Thymus (tissue), 11 donors: ENCODE data around the gene GNG12. TPM values are rescaled to one million over a fixed set of nuclear protein-coding genes. Genes with fewer than 3 reads are reported as not detected.

Experiments
- DNase-seq, 9 donors: peaks; one replicate each; pipeline ENCODE4 v3.0.0-alpha.2; 2013; ENCODE audit warnings: low spot score in 9 of 9, low read depth in 6 of 9, missing footprints in 1 of 9
- H3K27ac ChIP-seq, 2 donors: one replicate each; pipeline ENCODE4 v1.5.1; 2013; ENCODE audit warnings: control low read depth in 1 of 2, low read depth in 1 of 2, low read length in 1 of 2, mild to moderate bottlenecking in 1 of 2, moderate library complexity in 1 of 2
- H3K27me3 ChIP-seq, 2 donors: one replicate each; pipeline ENCODE4 v1.5.1; 2013; ENCODE audit warnings: low read length in 1 of 2; ENCODE audit not compliant: control insufficient read depth in 2 of 2, insufficient read depth in 1 of 2
- H3K36me3 ChIP-seq, 2 donors: one replicate each; pipeline ENCODE4 v1.5.1; 2013; ENCODE audit warnings: low read length in 1 of 2, mild to moderate bottlenecking in 1 of 2, moderate library complexity in 1 of 2; ENCODE audit not compliant: control insufficient read depth in 2 of 2, insufficient read depth in 2 of 2
- H3K4me1 ChIP-seq, 2 donors: one replicate each; pipeline ENCODE4 v1.5.1; 2013; ENCODE audit warnings: low read length in 2 of 2; ENCODE audit not compliant: control insufficient read depth in 2 of 2, insufficient read depth in 2 of 2
- H3K4me3 ChIP-seq, 2 donors: one replicate each; pipeline ENCODE4 v1.5.1; 2013; ENCODE audit warnings: low read length in 2 of 2, control low read depth in 1 of 2, mild to moderate bottlenecking in 1 of 2
- H3K9me3 ChIP-seq, 2 donors: one replicate each; pipeline ENCODE4 v1.5.1; 2013; ENCODE audit warnings: low read length in 1 of 2, mild to moderate bottlenecking in 1 of 2; ENCODE audit not compliant: control insufficient read depth in 2 of 2, insufficient read depth in 1 of 2
- WGBS: extraction: QIAGEN DNeasy Blood & Tissue Kit; methylation state at CpG from one replicate; pipeline ENCODE4 v1.1.7; 2013; 5-methylcytosine and 5-hydroxymethylcytosine counted together
- polyA plus RNA-seq: library from polyadenylated mRNA; stranded (reverse); fragments of 200-250 nt; gene quantifications from one replicate; pipeline ENCODE4 v1.2.3, GENCODE V29; 2013
- total RNA-seq: library from RNA; stranded (reverse); fragments of 120-200 nt; gene quantifications from one replicate; pipeline ENCODE4 v1.2.4, GENCODE V29; 2013
- donor health status: healthy.

The GNG12 gene
- total and polyA plus RNA-seq, 2 donors: 14.8 to 19.3 TPM

GRCh38 chr1:67801903-67802302 is 31.4 kb downstream of the GNG12 start:
- Histone ChIP-seq H3K4me1 (no peaks in the 10 kb centered on the region), H3K9me3 (no peaks in the 10 kb centered on the region), H3K27me3 (peaks cover 0 to 3% of the 10 kb centered on the region in 2 donors), H3K36me3 (no peaks in the 10 kb centered on the region), H3K27ac (no peak overlapping the region), H3K4me3 (no peak overlapping the region)
- no peak for DNase-seq

- no peaks in the 10 kb centered on the region for H3K36me3 ChIP-seq
- H3K4me1 ChIP-seq: no peaks in the 10 kb centered on the region
- no peak for DNase-seq
- H3K4me3 ChIP-seq: no peak overlapping the region
- H3K27me3 ChIP-seq: no peaks in the 10 kb centered on the region
- 91% methylated on average over 8 of the region's 8 CpGs for WGBS
- H3K9me3 ChIP-seq: no peaks in the 10 kb centered on the region
- no peak overlapping the region for H3K27ac ChIP-seq
Observed at GRCh38 chr1:67795179-67795912, 37.9 kb downstream of the GNG12 start.

GRCh38 chr1:67793562-67793961 is 39.7 kb downstream of the GNG12 start:
- Histone ChIP-seq H3K27me3 (no peaks in the 10 kb centered on the region), H3K9me3 (no peaks in the 10 kb centered on the region), H3K27ac (no peak overlapping the region), H3K4me3 (no peak overlapping the region), H3K4me1 (no peaks in the 10 kb centered on the region), H3K36me3 (no peaks in the 10 kb centered on the region)
- WGBS: 90% methylated on average over 3 of the region's 3 CpGs
- no peak for DNase-seq

GRCh38 chr1:67792741-67793458 is 40.4 kb downstream of the GNG12 start:
- H3K4me1 ChIP-seq: no peaks in the 10 kb centered on the region

GRCh38 chr1:67792103-67792502 is 41.2 kb downstream of the GNG12 start:
- no peaks in the 10 kb centered on the region for H3K9me3 ChIP-seq
- no peak overlapping the region for H3K4me3 ChIP-seq
- no peak overlapping the region for H3K27ac ChIP-seq
- H3K4me1 ChIP-seq: no peaks in the 10 kb centered on the region
- WGBS: 97% methylated on average over 5 of the region's 5 CpGs
- no peaks in the 10 kb centered on the region for H3K27me3 ChIP-seq
- no peaks in the 10 kb centered on the region for H3K36me3 ChIP-seq
- DNase-seq: no peak

More at GRCh38 chr1:67792741-67793458, 40.4 kb downstream of the GNG12 start:
- Histone ChIP-seq H3K27ac (no peak overlapping the region), H3K36me3 (no peaks in the 10 kb centered on the region), H3K4me3 (no peak overlapping the region), H3K27me3 (no peaks in the 10 kb centered on the region), H3K9me3 (no peaks in the 10 kb centered on the region)
- WGBS: 91% methylated on average over 1 of the region's 1 CpG
- no peak for DNase-seq

GRCh38 chr1:67791686-67792085 is 41.6 kb downstream of the GNG12 start:
- DNase-seq: no peak
- no peaks in the 10 kb centered on the region for H3K36me3 ChIP-seq
- H3K27me3 ChIP-seq: no peaks in the 10 kb centered on the region
- 94% methylated on average over 3 of the region's 3 CpGs for WGBS
- H3K27ac ChIP-seq: no peak overlapping the region
- H3K4me3 ChIP-seq: no peak overlapping the region
- H3K4me1 ChIP-seq: no peaks in the 10 kb centered on the region
- H3K9me3 ChIP-seq: no peaks in the 10 kb centered on the region

DNA sequence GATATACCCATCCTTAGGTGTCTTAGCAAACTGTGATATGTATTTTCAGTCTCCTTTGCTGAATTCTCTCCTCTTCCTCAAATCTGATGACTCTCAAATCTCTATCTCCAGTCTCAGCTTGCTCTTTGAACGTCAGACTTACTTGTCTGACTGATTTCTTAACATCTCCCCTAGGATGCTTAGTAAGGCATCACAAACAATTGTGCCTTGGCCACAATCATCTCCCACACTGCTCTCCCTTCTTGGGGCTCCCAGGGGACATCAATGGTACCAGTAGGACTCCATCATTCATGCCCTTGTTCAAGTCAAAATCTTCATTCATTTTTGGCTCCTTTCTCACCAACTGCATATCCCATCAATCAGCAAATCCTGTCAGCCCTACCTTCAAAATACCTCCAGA is 42.0 kb downstream of the GNG12 start:
- Histone ChIP-seq H3K27ac (no peak overlapping the region), H3K4me3 (no peak overlapping the region), H3K27me3 (no peaks in the 10 kb centered on the region), H3K4me1 (no peaks in the 10 kb centered on the region), H3K36me3 (no peaks in the 10 kb centered on the region), H3K9me3 (no peaks in the 10 kb centered on the region)
- WGBS: 72% methylated on average over 1 of the region's 1 CpG
- no peak for DNase-seq

DNA sequence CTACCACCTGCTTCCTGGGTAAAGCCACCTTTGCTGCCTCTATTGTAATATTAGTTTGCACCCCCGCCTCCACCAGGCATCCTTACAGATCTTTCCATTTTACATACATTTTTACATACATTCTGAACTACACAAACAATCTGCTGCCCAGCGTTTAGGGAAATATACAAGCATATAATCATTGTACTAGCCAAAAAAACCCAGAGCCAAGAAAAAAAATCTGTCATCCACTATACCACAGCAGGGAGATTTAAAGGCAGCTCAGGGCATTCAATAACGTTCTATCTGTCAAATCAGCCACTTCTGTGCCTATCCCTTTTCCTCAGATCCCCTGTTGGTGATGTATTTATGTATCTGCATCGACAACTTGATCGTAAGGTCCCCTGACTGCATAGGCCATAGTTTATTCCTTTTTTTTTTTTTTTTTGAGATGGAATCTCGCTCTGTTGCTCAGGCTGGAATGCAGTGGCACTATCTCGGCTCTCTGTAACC is 43.0 kb downstream of the GNG12 start:
- H3K27me3 ChIP-seq: no peaks in the 10 kb centered on the region
- no peaks in the 10 kb centered on the region for H3K36me3 ChIP-seq
- WGBS: 89% methylated on average over 7 of the region's 7 CpGs
- no peak overlapping the region for H3K27ac ChIP-seq
- no peak for DNase-seq
- no peaks in the 10 kb centered on the region for H3K9me3 ChIP-seq
- no peaks in the 10 kb centered on the region for H3K4me1 ChIP-seq
- no peak overlapping the region for H3K4me3 ChIP-seq

GRCh38 chr1:67789551-67789950 is 43.7 kb downstream of the GNG12 start:
- Histone ChIP-seq H3K4me3 (no peak overlapping the region), H3K36me3 (no peaks in the 10 kb centered on the region), H3K27ac (no peak overlapping the region), H3K4me1 (no peaks in the 10 kb centered on the region), H3K9me3 (no peaks in the 10 kb centered on the region), H3K27me3 (no peaks in the 10 kb centered on the region)
- DNase-seq: no peak
- 87% methylated on average over 6 of the region's 6 CpGs for WGBS
